ENCODE measurements around the gene NUCKS1.

- TF ChIP-seq CTCF (conservative IDR thresholded peaks at IDR 0.05; ENCODE audit: low read length) (no peak), EZH2phosphoT487 (IDR thresholded peaks at IDR 0.05; ENCODE audit: borderline replicate concordance, low read depth, low read length) (no peak)
Measured at GRCh38 chr1:205769641-205770365, 19.8 kb upstream of the NUCKS1 start.
